22Rv1 (cell line): ENCODE results near the gene FBLN5.

ENCODE experiments used
- CTCF ChIP-seq: fragments of 450-650 bp; IDR thresholded peaks from 2 replicates; pipeline ENCODE4 v1.5.1; 2017; ENCODE audit warnings: mild to moderate bottlenecking
- ZFX ChIP-seq: fragments of 450-650 bp; IDR thresholded peaks from 2 replicates; pipeline ENCODE4 v1.6.1; 2017; ENCODE audit warnings: antibody characterized with exemption, borderline replicate concordance

- TF ChIP-seq CTCF (no peak), ZFX (no peak)
Observed at GRCh38 chr14:91851563-91851962, 95.9 kb downstream of the FBLN5 start.
